ENCODE measurements around the gene SOX1. TPM values are rescaled to one million over a fixed set of nuclear protein-coding genes. Genes with fewer than 3 reads are reported as not detected.

SOX1 gene
- total and polyA plus RNA-seq, 9 of the 15 experiments (the other 6 are each of a cell fraction or from before 2014, with no cell fraction given): not detected

DNA sequence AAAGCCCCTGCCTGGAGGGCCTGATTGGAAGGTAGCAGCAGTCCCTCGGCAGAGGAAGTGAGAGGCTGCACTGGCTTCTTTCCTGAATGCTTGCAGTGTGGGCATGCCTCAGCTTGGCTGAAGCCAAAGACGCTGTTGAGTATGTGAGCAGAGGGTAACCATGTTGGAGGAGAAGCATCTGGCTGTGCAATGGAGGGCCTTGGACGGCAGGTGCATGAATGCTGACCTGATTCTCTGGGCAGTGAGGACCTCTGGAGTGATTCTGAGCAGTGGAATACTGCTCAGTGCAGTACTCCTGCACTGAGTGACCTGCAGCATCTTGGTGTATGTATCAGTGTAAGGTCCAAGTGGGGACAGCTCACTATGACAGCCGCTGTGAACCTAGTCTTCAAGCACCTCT is 46.9 kb downstream of the SOX1 start (continued):
- TF ChIP-seq ZNF143 (CRISPR knock-in tag; IDR thresholded peaks at IDR 0.05) (no peak), SRSF3 (IDR thresholded peaks at IDR 0.05; ENCODE audit: insufficient read depth, low read length) (no peak), SMC3 (conservative IDR thresholded peaks at IDR 0.05; ENCODE audit: insufficient read depth, low read depth, low read length) (no peak), XRCC5 (IDR thresholded peaks at IDR 0.05; ENCODE audit: low read depth, low read length) (no peak), IRF2 (CRISPR knock-in tag; IDR thresholded peaks at IDR 0.05) (no peak), YY1 (IDR thresholded peaks at IDR 0.05; ENCODE audit: borderline replicate concordance in 1 of 3, control insufficient read depth in 1 of 3, extremely low read depth in 1 of 3, insufficient read depth in 3 of 3, insufficient read length in 1 of 3, insufficient replicate concordance in 2 of 3, low read depth in 1 of 3, low read length in 2 of 3) (no peak), TAL1 (IDR thresholded peaks at IDR 0.05) (no peak), PPARD (CRISPR knock-in tag; IDR thresholded peaks at IDR 0.05) (no peak), BMI1 (IDR thresholded peaks at IDR 0.05; ENCODE audit: low read length) (no peak), SRSF9 (IDR thresholded peaks at IDR 0.05; ENCODE audit: borderline replicate concordance, low read depth, low read length) (no peak), TGIF2 (CRISPR knock-in tag; IDR thresholded peaks at IDR 0.05) (no peak)
- TF ChIP-seq, protein P1, sequence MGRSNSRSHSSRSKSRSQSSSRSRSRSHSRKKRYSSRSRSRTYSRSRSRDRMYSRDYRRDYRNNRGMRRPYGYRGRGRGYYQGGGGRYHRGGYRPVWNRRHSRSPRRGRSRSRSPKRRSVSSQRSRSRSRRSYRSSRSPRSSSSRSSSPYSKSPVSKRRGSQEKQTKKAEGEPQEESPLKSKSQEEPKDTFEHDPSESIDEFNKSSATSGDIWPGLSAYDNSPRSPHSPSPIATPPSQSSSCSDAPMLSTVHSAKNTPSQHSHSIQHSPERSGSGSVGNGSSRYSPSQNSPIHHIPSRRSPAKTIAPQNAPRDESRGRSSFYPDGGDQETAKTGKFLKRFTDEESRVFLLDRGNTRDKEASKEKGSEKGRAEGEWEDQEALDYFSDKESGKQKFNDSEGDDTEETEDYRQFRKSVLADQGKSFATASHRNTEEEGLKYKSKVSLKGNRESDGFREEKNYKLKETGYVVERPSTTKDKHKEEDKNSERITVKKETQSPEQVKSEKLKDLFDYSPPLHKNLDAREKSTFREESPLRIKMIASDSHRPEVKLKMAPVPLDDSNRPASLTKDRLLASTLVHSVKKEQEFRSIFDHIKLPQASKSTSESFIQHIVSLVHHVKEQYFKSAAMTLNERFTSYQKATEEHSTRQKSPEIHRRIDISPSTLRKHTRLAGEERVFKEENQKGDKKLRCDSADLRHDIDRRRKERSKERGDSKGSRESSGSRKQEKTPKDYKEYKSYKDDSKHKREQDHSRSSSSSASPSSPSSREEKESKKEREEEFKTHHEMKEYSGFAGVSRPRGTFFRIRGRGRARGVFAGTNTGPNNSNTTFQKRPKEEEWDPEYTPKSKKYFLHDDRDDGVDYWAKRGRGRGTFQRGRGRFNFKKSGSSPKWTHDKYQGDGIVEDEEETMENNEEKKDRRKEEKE (IDR thresholded peaks at IDR 0.05; ENCODE audit: borderline replicate concordance in 1 of 2, control insufficient read depth in 1 of 2, low read depth in 2 of 2, low read length in 1 of 2): no peak

All from K562 (cell line).